ENCODE measurements around the gene HDAC1. TPM values are rescaled to one million over a fixed set of nuclear protein-coding genes. Genes with fewer than 3 reads are reported as not detected.
A peak's percentile ranks its signal among the peaks of the same experiment; 100 is the strongest.

The HDAC1 gene
- total and polyA plus RNA-seq, 2 of the 8 experiments (the other 6 are each of a cell fraction or from before 2014, with no cell fraction given), result 111 to 125 TPM

GRCh38 chr1:32274646-32275340 lies 17.1 kb upstream of the HDAC1 start:
- no peak for FAIRE-seq
- Histone ChIP-seq H3K23me2 (ENCODE audit: low read depth, low read length) (peaks cover 19% of the 10 kb centered on the region), H3K4ac (replicated peaks; ENCODE audit: insufficient read length, low read depth, low read length) (peak overlapping the region; percentile 44), H2BK12ac (ENCODE audit: low read depth, low read length) (peak overlapping the region; percentile 88), H4K91ac (replicated peaks; ENCODE audit: insufficient read length, low read length) (peak overlapping the region; percentile 95), H3K36me3 (ENCODE audit: control insufficient read depth in 2 of 4, insufficient read depth in 4 of 4, low read length in 3 of 4) (peaks cover 0 to 4% (median 2%) of the 10 kb centered on the region in 4 experiments; a peak in 3 of 8 replicates), H3K4me3 (ENCODE audit: extremely low read depth in 1 of 4, insufficient read depth in 2 of 4, low read depth in 3 of 4, low read length in 4 of 4) (peak overlapping the region; percentile 30 to 56 (median 38)), H2BK15ac (ENCODE audit: low read length) (peak overlapping the region; percentile 99), H4K20me1 (replicated peaks in 1 of 2; ENCODE audit: control insufficient read depth in 1 of 2, insufficient read depth in 2 of 2, low read length in 2 of 2) (peaks cover 0 to 4% of the 10 kb centered on the region in 2 experiments), H2AFZ (ENCODE audit: low read length) (peak overlapping the region; percentile 4; the same call in 1 of the 2 replicates), H3K79me2 (ENCODE audit: control insufficient read depth in 1 of 2, insufficient read depth in 2 of 2, low read length in 2 of 2) (no peaks in the 10 kb centered on the region), H3K27ac (ENCODE audit: low read depth, low read length) (no peak overlapping the region), H2BK20ac (ENCODE audit: low read length) (no peak overlapping the region; the same call in 1 of the 2 replicates), H3K79me1 (ENCODE audit: low read depth, low read length) (no peaks in the 10 kb centered on the region; the same call in 1 of the 2 replicates), H3K9me3 (ENCODE audit: insufficient read depth in 2 of 2, low read depth in 1 of 2, low read length in 1 of 2) (no peaks in the 10 kb centered on the region), H3K9ac (replicated peaks in 1 of 4; ENCODE audit: extremely low read depth in 1 of 4, low read depth in 3 of 4, low read length in 3 of 4) (peak overlapping the region in 3 of 4 experiments; percentile 26 to 36 (median 29); a peak in 6 of 7 replicates), H2BK5ac (ENCODE audit: low read depth, low read length) (peak overlapping the region; percentile 88), H4K8ac (ENCODE audit: extremely low read depth, insufficient read depth, low read length) (peak overlapping the region; percentile 97), H2AK5ac (ENCODE audit: low read depth, low read length) (peak overlapping the region; percentile 83; the same call in 1 of the 2 replicates), H3K14ac (ENCODE audit: insufficient read length) (no peak overlapping the region), H3K18ac (ENCODE audit: extremely low read depth, low read length) (peak overlapping the region; percentile 85), H3K4me1 (replicated peaks in 1 of 4; ENCODE audit: control insufficient read depth in 3 of 4, insufficient read depth in 4 of 4, low read length in 3 of 4) (peaks cover 6 to 33% (median 19%) of the 10 kb centered on the region in 4 experiments), H2BK120ac (replicated peaks; ENCODE audit: low read depth, low read length) (peak overlapping the region; percentile 70), H4K5ac (ENCODE audit: insufficient read length, low read depth, low read length) (peak overlapping the region; percentile 81), H3K4me2 (ENCODE audit: insufficient read depth in 1 of 2, low read depth in 2 of 2, low read length in 2 of 2) (peak overlapping the region; percentile 67 to 98), H3K23ac (ENCODE audit: insufficient read length) (no peak overlapping the region), H3K56ac (replicated peaks; ENCODE audit: insufficient read length, low read depth, low read length) (peak overlapping the region; percentile 59), H3K27me3 (replicated peaks in 1 of 4; ENCODE audit: control insufficient read depth in 3 of 4, extremely low read depth in 1 of 4, insufficient read depth in 3 of 4, low read length in 3 of 4) (no peaks in the 10 kb centered on the region)
- ChIA-PET CTCF (ENCODE audit: partially characterized antibody) (interaction anchor here (1.0 to 4.3 kb wide), 7 partner anchors 8 to 59 kb away, joined by 3 to 27 read pairs (median 4); partner anchors contain the start of genes HDAC1 and LCK), POLR2A (ENCODE audit: partially characterized antibody) (interaction anchor here (0.6 to 3.9 kb wide), 18 partner anchors 9 to 77 kb away, joined by 3 to 27 read pairs (median 4); partner anchors contain the start of genes HDAC1, IQCC, LCK and MARCKSL1)
- 43% methylated on average over 23 of the region's 31 CpGs; no CpG with 5 or more reads in 1 of the 2 experiments for WGBS, 2 experiments (ENCODE audit: extremely low coverage in 1 of 2, insufficient coverage in 1 of 2, insufficient read length in 1 of 2, insufficient replicate concordance in 2 of 2, low coverage in 1 of 2, low lambda C conversion rate in 2 of 2, missing lambda C conversion rate in 1 of 2)
- peak in 1 of 2 experiments; percentile 63 for DNase-seq (ENCODE audit: low read depth in 1 of 2, low spot score in 2 of 2)
- TF ChIP-seq TAF1 (IDR thresholded peaks at IDR 0.05; ENCODE audit: low read depth, low read length) (0 out of 2 replicates have a peak, but pooled peaks have one; percentile 16), CREB1 (IDR thresholded peaks at IDR 0.05) (no peak)
